Sigmoid colon (tissue), 4 donors: ENCODE results near the gene BIRC6.

Experiments used
- POLR2A ChIP-seq, 2 donors: fragments of 450-650 bp; IDR thresholded peaks; one replicate each; pipeline ENCODE4 v1.6.1; 2016; ENCODE audit warnings: antibody characterized with exemption in 2 of 2, mild to moderate bottlenecking in 2 of 2, moderate library complexity in 2 of 2
- POLR2AphosphoS5 ChIP-seq, 4 donors: sonication (generic); formaldehyde crosslinking; IDR thresholded peaks; one replicate each; pipeline ENCODE4 v1.6.1; 2017; ENCODE audit warnings: antibody characterized with exemption in 4 of 4
- TF ChIP-seq, protein P1 (sequence below), 4 experiments: fragments of 450-650 bp in 3 of 4; fragments of 200-600 bp in 1 of 4; IDR thresholded peaks; one replicate each; pipeline ENCODE4 v1.5.1; 2016 to 2019; ENCODE audit warnings: antibody characterized with exemption in 4 of 4, mild to moderate bottlenecking in 3 of 4, moderate library complexity in 2 of 4

GRCh38 chr2:32366595-32366994, 9.8 kb downstream of the BIRC6 start:
- TF ChIP-seq, protein P1, sequence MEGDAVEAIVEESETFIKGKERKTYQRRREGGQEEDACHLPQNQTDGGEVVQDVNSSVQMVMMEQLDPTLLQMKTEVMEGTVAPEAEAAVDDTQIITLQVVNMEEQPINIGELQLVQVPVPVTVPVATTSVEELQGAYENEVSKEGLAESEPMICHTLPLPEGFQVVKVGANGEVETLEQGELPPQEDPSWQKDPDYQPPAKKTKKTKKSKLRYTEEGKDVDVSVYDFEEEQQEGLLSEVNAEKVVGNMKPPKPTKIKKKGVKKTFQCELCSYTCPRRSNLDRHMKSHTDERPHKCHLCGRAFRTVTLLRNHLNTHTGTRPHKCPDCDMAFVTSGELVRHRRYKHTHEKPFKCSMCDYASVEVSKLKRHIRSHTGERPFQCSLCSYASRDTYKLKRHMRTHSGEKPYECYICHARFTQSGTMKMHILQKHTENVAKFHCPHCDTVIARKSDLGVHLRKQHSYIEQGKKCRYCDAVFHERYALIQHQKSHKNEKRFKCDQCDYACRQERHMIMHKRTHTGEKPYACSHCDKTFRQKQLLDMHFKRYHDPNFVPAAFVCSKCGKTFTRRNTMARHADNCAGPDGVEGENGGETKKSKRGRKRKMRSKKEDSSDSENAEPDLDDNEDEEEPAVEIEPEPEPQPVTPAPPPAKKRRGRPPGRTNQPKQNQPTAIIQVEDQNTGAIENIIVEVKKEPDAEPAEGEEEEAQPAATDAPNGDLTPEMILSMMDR (IDR thresholded peaks at IDR 0.05), result no peak
- no peak for TF ChIP-seq POLR2A (IDR thresholded peaks at IDR 0.05)
- no peak for TF ChIP-seq POLR2AphosphoS5 (IDR thresholded peaks at IDR 0.05)
